COLO829 (cell line): ENCODE data around the gene IAH1.

Experiments
- DNase-seq: peaks from one replicate; pipeline ENCODE4 v3.0.0; 2012; ENCODE audit warnings: low spot score

The IAH1 gene, protein sequence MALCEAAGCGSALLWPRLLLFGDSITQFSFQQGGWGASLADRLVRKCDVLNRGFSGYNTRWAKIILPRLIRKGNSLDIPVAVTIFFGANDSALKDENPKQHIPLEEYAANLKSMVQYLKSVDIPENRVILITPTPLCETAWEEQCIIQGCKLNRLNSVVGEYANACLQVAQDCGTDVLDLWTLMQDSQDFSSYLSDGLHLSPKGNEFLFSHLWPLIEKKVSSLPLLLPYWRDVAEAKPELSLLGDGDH

DNA sequence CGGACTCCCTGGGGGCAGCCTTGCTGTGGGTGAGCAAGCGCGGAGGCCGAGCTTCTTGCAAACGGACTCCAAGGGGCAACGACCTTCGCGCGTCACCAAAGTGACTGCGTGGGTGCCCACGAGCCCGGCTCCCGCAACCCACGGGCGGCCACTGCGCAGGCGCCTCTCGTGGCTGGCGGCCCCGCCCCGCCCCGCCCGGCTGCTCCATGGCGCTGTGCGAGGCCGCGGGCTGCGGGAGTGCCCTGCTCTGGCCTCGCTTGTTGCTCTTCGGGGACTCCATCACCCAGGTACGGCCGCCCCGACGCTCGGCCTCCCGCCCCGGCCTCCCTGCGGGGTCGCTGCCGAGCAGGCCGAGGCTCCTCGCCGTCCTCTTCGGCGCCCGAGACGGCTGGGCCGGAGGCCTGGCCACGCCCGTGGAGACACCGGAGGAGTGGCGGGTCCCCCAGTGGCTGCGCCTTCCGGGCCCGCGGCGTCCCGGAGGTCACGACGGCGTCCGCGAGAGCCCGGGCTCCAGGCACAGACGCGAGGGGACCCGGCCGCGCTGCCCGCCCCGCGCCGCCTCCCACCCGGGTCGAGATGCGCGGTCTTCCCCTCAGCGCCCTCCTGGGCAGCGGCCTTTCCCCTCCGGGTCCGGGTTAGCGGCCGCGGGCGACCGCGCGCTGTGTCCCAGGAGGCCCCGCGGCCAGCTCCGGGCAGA, at the start of gene IAH1:
Gene IAH1, plus strand, starts transcription at position 191 of the 697 bp plus-strand sequence. Its CDS starts 16 bp downstream, at position 207.
- DNase-seq: peak; percentile 40

DNA sequence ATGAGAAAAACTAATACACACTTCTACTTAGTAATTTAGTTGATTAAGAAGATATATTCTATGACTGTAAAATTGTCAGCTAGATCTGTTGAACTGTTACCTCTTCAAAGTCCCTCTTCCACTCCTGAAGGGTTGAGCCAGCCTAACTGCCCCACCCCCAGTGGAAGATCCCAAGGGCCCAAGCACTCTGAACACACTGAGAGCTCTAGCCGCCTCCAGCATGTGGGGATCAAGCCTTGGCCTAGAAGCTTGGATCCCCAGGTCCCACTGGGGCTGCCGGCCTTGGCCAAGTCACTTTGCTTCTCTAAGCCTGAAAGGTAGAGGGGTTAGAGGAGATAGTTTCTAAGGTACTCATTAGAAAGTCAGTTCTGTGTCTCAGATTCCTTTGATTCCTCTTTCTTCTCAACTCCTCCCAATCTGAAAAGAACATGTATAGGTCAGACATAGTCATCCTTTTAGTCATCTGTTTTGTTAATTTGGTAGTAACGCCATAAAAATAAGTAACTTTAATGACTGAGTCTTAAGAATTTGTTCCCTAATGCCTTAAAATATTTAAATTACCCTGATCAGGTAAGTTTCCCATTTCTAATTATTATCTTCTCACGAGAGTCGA, 45.3 kb upstream of the IAH1 start:
- no peak for DNase-seq

- DNase-seq: no peak
Measured at GRCh38 chr2:9430316-9431293, 43.7 kb upstream of the IAH1 start.

DNA sequence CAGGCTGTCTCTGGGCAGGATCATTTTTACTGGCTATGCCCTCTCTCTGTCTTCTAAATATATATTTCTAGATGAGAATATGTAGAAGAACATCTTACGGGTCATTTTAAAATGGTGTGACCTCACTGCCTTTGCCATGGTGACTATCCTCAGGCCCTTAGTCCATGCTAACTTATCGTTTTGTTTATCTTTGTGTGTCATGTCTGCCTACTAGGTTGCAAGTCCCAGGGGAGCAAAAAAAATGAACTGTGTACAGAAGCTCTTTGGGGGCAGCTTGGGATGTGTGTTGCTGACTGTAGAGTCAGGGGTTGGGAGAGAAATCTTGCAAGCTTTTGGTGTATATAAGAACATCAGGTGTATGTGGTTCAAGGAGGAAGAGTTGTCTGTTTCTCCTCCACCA, 39.9 kb upstream of the IAH1 start:
- DNase-seq: no peak

- DNase-seq: no peak
Measured at GRCh38 chr2:9439536-9439935, 34.8 kb upstream of the IAH1 start.

DNA sequence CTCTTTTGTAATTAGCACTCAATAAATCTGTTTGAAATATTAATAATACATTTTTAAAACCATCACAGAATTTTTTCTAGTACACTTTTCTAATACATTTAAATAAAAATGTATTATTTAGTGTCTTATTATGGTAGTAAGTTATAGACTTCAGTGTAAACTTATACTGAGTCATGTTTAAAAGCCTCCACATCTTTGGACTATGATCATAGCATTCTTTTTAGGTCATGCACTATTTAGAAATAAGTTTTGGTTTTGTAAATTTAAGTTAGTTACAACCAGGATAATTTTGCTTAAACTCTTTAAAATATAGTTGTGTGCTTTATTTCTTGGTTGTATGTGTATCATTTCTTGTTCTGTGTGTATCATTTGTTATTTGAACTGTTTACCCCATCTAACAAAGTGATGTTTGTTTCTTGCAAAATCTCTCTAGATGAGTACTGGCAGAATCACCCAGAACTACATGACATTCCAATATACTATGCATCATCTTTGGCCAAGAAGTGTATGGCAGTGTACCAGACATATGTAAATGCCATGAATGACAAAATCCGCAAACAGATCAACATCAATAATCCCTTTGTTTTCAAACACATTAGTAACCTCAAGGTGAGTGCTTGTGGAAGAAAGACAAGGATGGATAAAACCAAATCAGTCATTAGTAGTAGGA, 34.2 kb upstream of the IAH1 start:
- DNase-seq: no peak

DNA sequence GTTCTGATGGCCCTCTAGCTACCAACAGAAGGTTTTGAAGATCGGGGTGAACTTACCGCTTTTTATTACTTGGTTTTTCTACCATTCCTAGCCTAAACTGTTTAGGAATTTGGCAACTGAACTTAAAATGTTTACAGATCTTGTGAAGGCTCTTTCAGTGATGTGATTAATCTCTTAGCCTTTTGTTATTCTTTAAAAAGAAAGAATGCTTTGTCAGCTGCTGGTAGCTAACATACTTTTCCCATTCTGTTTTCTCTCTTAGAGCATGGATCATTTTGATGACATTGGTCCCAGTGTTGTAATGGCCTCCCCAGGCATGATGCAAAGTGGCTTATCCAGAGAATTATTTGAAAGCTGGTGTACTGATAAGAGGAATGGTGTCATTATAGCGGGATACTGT, 32.8 kb upstream of the IAH1 start:
- no peak for DNase-seq

- DNase-seq: no peak
Measured at GRCh38 chr2:9443526-9443925, 30.8 kb upstream of the IAH1 start.

GRCh38 chr2:9445089-9445488, 29.3 kb upstream of the IAH1 start:
- DNase-seq: no peak

DNA sequence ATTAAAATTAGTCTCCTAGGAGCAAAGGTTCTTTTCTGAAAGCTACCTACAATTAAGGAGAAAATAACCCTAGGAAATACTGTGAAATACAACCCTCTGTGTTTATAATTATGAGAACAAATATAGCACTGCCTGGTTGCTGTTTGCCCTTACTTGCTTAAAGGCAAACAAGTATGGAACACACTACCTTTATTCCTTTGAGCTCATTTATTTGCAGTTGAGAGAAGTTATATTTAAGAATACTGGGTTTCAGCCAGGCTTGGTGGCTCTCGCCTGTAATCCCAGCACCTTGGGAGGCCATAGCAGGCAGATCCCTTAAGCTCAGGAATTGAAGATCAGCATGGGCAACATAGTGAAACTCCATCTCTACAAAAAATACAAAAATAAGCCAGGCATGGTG, 23.1 kb upstream of the IAH1 start:
- no peak for DNase-seq

GRCh38 chr2:9460441-9461017, 13.8 kb upstream of the IAH1 start:
- DNase-seq: peak; percentile 71

- no peak for DNase-seq
Measured at GRCh38 chr2:9461079-9461478, 13.3 kb upstream of the IAH1 start.

DNA sequence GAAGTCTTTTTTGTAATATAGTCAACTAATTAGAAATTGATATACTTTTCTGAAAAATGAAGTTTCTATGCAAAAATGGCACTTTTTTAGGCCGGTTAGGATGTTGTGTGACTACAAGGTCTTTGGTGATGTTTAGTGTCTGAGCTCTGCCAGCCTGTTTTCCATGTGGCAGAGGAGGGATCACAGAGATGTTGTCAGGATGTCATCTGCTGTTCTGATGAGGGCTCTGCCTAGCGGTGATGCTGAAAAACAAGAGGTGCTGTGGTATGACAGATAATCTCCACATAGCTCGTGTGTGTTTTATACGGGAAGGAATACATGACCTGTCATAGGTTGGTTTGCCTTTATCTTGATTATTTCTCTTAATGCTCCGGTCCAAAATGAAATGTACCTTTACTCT, 12.0 kb upstream of the IAH1 start:
- DNase-seq: no peak

DNA sequence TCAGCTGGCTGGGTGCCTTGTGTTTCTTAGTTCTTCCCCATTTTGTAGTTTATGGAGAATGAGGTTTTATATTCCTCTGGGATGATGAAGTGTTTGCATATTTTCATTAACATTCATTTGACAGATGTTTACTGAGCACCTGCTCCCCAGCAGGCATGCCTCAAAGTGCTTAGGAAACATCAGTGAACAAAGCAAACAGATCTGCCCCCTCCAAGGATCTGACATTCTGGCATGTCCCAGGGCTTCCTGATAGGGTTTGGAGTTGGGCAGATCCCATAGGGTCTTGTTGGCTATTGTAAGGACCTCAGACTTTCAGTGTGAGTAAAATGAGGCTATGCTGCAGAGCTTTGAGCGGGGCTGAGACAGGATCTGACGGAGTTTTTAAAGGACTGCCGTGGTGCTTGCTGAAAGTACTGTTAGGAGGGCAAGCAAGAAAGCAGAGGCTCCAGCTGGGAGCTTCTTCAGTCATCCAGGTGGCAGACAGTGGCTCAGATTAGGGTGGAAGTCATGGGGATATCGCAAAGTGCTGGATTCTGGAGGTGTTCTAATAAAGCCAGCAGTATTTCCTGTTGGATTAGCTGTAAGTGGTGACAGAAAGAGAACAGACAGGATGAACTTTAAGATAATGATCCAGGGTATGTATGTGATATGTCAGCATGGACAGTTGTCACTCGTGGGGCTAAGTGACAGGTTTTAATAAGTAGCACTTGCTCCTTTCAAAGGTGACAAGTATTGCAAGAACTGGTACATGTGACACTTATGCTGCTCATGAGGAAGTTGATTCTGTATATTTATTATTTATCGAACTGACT, 11.3 kb upstream of the IAH1 start:
- no peak for DNase-seq

GRCh38 chr2:9463698-9464034, 10.7 kb upstream of the IAH1 start:
- no peak for DNase-seq

GRCh38 chr2:9465170-9465569, 9.2 kb upstream of the IAH1 start:
- no peak for DNase-seq

DNA sequence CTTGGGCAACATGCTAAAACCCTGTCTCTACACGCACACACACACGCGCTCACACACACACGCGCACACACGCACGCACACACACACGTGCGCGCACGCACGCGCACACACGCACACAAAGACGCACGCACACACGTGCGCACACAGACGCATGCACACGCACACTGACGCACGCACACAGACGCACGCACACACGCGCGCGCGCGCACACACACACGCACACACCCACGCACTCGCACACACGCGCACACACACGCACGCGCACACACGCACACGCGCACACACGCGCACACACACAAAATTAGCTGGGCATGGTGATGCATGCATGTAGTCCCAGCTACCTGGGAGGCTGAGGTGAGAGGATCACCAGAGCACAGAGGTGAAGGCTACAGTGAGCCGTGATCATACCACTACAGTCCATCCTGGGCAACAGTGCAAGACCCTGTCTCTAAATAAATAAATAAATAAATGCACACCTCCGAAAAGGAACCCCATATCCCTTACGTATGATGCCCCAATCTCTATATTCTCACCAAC, 8.1 kb upstream of the IAH1 start:
- DNase-seq: no peak

DNA sequence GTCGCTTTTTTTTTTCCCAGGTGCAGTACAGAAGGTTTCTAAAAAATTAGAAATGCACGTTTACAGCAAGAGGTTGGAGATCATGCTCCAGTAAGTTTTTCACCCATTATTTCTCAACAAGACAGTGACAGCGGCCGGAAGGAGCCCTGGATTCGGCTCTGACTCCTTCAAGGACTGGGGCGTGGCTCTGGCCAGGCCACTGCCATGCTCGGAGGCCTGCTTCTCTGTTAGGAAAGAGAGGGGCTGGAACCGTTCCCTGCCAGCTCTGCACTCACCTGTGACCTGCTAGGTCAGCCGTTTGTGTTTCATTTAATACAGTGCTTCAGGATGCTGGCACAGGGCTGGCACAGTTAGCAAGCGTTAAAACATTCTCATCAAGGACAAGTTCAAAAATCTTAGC, 6.7 kb upstream of the IAH1 start:
- DNase-seq: no peak

DNA sequence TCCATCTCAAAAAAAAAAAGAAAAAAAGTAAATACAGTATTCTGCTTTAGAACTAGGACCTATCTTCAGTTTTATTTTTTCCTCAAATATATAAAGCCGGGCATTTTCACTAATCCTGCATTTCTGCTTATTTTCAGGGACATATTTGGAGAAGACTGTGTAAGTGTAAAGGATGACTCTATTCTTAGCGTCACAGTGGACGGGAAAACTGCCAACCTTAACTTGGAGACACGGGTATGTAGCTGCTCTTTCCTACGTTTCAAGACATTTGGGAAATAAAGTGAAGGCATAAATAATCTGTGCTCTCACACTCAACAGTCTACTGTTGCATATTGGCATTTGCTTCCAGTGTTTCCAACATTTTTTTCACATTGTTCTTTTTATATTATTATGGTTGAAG, 3.1 kb upstream of the IAH1 start:
- no peak for DNase-seq

DNA sequence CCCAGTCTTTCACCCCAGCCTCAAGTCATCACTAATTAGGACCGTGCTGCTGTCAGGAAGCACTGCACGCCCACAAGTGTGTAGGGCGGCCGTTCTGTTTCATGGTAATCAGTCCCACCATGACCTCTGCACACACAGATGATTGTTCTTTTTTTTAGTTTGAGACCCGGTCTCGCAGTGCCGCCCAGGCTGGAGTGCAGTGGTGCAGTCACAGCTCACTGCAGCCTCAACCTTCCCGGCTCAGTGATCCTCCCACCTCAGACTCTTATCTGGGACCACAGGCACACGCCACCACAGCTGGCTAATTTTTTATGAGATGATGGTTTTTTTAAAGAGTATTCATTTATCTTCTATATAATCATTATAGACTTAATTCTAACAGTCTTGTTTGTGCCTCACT, 1.8 kb upstream of the IAH1 start:
- DNase-seq: no peak
